Right atrium auricular region (tissue), 2 donors: ENCODE measurements around the gene ZNF30. TPM values are rescaled to one million over a fixed set of nuclear protein-coding genes. Genes with fewer than 3 reads are reported as not detected.
"Not testable (repeated sequence)": the region's sequence is repeated elsewhere in the genome, so short reads cannot be mapped to it uniquely, and the experiment has no call there.

Source experiments
- DNase-seq: peaks from one replicate; pipeline ENCODE4 v3.0.0-alpha.2; 2019; ENCODE audit warnings: low spot score
- H3K27ac ChIP-seq, 2 donors: fragments of 200-600 bp; sonication (generic); 1 replicate in 1 of 2; 2 replicates in 1 of 2; pipeline ENCODE4 v1.5.1; 2016 to 2019
- H3K27me3 ChIP-seq, 2 donors: fragments of 200-600 bp; sonication (generic); one replicate each; pipeline versions ENCODE4 v1.5.1 to v1.6.0; 2017 to 2019
- H3K36me3 ChIP-seq: fragments of 200-600 bp; sonication (generic); one replicate; pipeline ENCODE4 v1.5.1; 2016
- H3K4me1 ChIP-seq, 2 donors: fragments of 200-600 bp; sonication (generic); one replicate each; pipeline versions ENCODE4 v1.5.1 to v1.6.0; 2017 to 2019
- H3K4me3 ChIP-seq, 2 donors: fragments of 200-600 bp; sonication (generic); 1 replicate in 1 of 2; 2 replicates in 1 of 2; pipeline ENCODE4 v1.5.1; 2017 to 2019; ENCODE audit warnings: mild to moderate bottlenecking in 1 of 2, moderate library complexity in 1 of 2
- H3K9me3 ChIP-seq, 2 donors: fragments of 200-600 bp; sonication (generic); one replicate each; pipeline ENCODE4 v1.5.1; 2019
- CTCF ChIP-seq, 2 donors: fragments of 200-600 bp; sonication (generic); IDR thresholded peaks; one replicate each; pipeline ENCODE4 v1.5.1; 2019; ENCODE audit warnings: antibody characterized with exemption in 2 of 2
- total RNA-seq, 2 donors: library from RNA; depleted of rRNA; stranded (reverse); fragments of >200 nt; gene quantifications; one replicate each; pipeline ENCODE4 v1.1.0, GENCODE V29; 2016

ZNF30 gene
- total RNA-seq, 2 donors from 2014 or later: 1.5 to 1.7 TPM

DNA sequence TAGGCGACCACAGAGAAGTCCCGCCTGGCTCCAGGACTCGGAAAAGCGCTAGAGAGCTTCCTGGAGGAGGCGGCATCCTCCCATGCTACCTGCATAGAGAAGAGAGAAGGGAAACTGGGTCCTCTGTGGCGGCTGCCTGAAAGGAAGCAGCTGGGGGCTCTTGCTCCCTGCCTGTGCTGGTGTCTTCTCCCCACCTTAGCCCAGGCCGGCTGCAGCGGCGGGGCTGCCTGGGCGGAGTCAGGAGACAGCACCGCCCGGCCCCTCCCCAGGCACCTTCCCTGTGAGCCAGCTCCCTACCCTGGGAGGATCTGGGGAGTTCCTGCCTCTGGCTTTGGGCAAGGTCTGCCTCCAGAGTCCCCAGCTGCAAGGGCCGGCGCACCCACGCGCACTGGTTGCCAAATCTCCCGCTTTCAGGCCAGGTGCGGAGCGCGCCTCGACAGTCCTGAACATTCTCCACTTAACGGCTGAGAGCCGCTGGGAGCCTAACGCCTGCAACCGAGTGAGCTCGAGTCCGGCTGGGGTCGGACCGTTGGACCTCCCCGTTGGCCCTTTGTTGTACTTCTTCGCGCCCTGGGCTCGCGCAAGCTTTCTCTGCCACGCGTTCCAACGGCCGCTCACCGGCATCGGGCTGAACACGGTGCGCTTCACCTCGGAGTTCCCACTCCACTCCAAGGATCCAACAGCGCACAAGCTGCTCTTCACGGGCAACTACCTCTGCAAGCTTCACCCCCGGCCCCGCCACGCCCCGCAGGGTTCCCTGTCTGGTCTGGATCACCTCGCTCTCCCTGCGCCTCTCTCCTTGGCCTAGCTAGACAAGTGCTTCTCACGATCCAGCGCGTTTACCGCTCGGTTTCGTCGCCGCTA lies 21.8 kb upstream of the ZNF30 start:
- Histone ChIP-seq H3K4me1 (peaks cover 0 to 10% of the 10 kb centered on the region in 2 donors), H3K27ac (no peak overlapping the region), H3K27me3 (peaks cover 10% of the 10 kb centered on the region in 2 donors), H3K4me3 (peak overlapping the region in 1 of 2 donors; percentile 31), H3K9me3 (no peaks in the 10 kb centered on the region), H3K36me3 (no peaks in the 10 kb centered on the region)
- TF ChIP-seq CTCF (IDR thresholded peaks at IDR 0.05): no peak
- no peak for DNase-seq

- Histone ChIP-seq H3K9me3 (no peaks in the 10 kb centered on the region), H3K27me3 (peaks cover 0 to 4% of the 10 kb centered on the region in 2 donors), H3K36me3 (no peaks in the 10 kb centered on the region), H3K4me1 (no peaks in the 10 kb centered on the region), H3K4me3 (no peak overlapping the region), H3K27ac (no peak overlapping the region)
- no peak for TF ChIP-seq CTCF (IDR thresholded peaks at IDR 0.05)
- no peak for DNase-seq
Measured at GRCh38 chr19:34910770-34911169, 15.9 kb upstream of the ZNF30 start.

GRCh38 chr19:34917144-34917543 lies 9.6 kb upstream of the ZNF30 start:
- peaks cover 0 to 12% of the 10 kb centered on the region in 2 donors for H3K9me3 ChIP-seq
- not testable (repeated sequence) for H3K27me3 ChIP-seq, DNase-seq

DNA sequence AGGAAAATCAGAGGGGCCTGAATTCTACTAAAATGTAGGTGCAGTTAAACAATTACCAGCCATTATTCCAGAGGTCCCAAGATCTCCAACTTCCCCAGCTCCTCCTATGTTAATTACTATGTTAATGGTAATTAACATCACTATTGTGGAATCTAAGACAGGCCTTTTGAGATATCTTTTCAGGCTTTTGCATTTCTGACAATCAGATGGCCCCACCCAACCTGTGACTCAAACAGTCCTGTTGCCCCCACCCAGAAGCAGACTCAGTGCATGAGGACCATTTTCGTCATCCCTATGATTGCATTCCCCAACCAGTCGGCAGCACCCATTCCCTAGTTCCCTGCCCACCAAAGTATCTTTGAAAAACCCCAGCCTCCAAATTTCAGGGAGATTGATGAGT lies 8.5 kb upstream of the ZNF30 start:
- no peak for TF ChIP-seq CTCF (IDR thresholded peaks at IDR 0.05)
- Histone ChIP-seq H3K36me3 (no peaks in the 10 kb centered on the region), H3K4me3 (no peak overlapping the region), H3K9me3 (peaks cover 0 to 12% of the 10 kb centered on the region in 2 donors), H3K4me1 (no peaks in the 10 kb centered on the region), H3K27me3 (no peaks in the 10 kb centered on the region), H3K27ac (no peak overlapping the region)
- no peak for DNase-seq

More at GRCh38 chr19:34917144-34917543, 9.6 kb upstream of the ZNF30 start:
- H3K4me3 ChIP-seq, H3K4me1 ChIP-seq, H3K27ac ChIP-seq, H3K36me3 ChIP-seq: not testable (repeated sequence)

DNA sequence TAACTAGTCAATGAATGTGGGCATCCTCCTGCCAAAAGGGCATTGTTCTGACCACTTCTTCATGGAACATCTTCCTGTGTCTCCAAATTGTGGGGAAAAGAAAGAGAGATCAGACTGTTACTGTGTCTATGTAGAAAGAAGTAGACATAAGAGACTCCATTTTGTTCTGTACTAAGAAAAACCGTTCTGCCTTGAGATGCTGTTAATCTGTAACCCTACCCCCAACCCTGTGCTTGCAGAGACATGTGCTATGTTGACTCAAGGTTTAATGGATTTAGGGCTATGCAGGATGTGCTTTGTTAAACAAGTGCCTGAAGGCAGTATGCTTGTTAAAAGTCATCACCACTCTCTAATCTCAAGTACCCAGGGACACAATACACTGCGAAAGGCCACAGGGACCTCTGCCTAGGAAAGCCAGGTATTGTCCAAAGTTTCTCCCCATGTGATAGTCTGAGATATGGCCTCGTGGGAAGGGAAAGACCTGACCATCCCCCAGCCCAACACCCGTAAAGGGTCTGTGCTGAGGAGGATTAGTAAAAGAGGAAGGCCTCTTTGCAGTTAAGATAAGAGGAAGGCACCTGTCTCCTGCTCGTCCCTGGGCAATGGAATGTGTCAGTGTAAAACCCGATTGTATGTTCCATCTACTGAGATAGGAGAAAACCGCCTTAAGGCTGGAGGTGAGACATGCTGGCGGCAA lies 6.5 kb upstream of the ZNF30 start:
- H3K27me3 ChIP-seq, DNase-seq, H3K27ac ChIP-seq, H3K4me1 ChIP-seq, H3K36me3 ChIP-seq, H3K4me3 ChIP-seq: not testable (repeated sequence)
- H3K9me3 ChIP-seq: peaks cover 0 to 12% of the 10 kb centered on the region in 2 donors

DNA sequence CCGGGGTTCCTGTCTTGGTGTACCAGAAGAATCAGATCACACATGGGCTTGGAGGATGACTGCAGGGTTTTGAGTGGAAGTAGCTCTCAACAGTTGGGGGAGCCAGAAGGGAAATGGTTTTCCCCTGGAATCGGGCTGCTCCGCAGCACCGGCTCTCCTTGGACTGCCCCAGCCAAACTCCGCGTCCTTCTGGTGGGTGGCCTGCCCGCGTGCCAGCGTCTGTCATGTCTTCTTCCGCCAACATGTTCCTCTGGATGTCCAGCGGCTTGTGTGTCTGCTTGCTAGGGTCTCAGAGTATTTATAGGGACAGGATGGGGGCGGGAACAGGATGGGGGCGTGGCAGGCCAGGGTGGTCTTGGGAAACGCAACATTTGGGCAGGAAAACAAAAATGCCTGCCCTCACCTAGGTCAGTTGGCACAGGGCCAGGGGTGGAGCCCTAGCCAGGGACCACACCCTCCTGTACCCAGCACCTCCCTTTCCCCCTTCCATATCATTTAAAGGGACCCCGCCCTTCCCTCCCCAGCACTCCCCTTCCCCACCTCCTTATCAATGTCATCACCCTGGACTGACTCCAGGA lies 1.3 kb upstream of the ZNF30 start:
- Histone ChIP-seq H3K27me3 (no peaks in the 10 kb centered on the region), H3K4me3 (no peak overlapping the region), H3K9me3 (no peaks in the 10 kb centered on the region), H3K36me3 (no peaks in the 10 kb centered on the region), H3K27ac (no peak overlapping the region), H3K4me1 (peaks cover 0 to 13% of the 10 kb centered on the region in 2 donors)
- no peak for DNase-seq
- TF ChIP-seq CTCF (IDR thresholded peaks at IDR 0.05): no peak
